HEK293 (cell line): ENCODE data around the gene ADAM23.

ENCODE experiments used
- CTCF ChIA-PET: fragments of 350-600 bp; formaldehyde crosslinking; extraction: SDS; loops from one replicate; lab custom pipeline; 2021; ENCODE audit warnings: antibody characterized with exemption; lab: Yijun Ruan, JAX
- POLR2A ChIA-PET: fragments of 300-600 bp; formaldehyde crosslinking; extraction: SDS; loops from one replicate; lab custom pipeline; 2020; ENCODE audit warnings: antibody characterized with exemption, inconsistent platforms; lab: Yijun Ruan, JAX
- H3K27ac ChIP-seq: fragments of 200-500 bp; sonication (Bioruptor generic); 2 replicates; pipeline ENCODE4 v1.5.1; 2014; ENCODE audit warnings: low read depth, low read length, control low read depth, inconsistent platforms; ENCODE audit errors: extremely low read depth
- H3K36me3 ChIP-seq, 2 experiments: fragments of 200-500 bp in 1 of 2; sonication (Bioruptor generic) in 1 of 2; 1 replicate in 1 of 2; 2 replicates in 1 of 2; pipeline ENCODE4 v1.5.1; 2014 to 2017; ENCODE audit warnings: inconsistent platforms in 2 of 2, low read length in 2 of 2; ENCODE audit not compliant: control insufficient read depth in 2 of 2, insufficient read depth in 1 of 2
- H3K4me1 ChIP-seq: fragments of 200-500 bp; sonication (Bioruptor generic); 2 replicates; pipeline ENCODE4 v1.5.1; 2014; ENCODE audit warnings: mild to moderate bottlenecking, low read length, inconsistent platforms; ENCODE audit not compliant: control insufficient read depth, insufficient read depth
- H3K4me3 ChIP-seq: 2 replicates; pipeline ENCODE4 v1.5.1; 2011; ENCODE audit warnings: low read depth, mild to moderate bottlenecking, control low read depth, low read length, moderate library complexity
- H3K9me3 ChIP-seq: fragments of 200-500 bp; sonication (Bioruptor generic); 2 replicates; pipeline ENCODE4 v1.5.1; 2014; ENCODE audit warnings: low read depth, low read length, inconsistent platforms; ENCODE audit not compliant: control insufficient read depth, insufficient read depth
- GLIS2 ChIP-seq: fragments of 450-650 bp; formaldehyde crosslinking; IDR thresholded peaks from 2 replicates; pipeline ENCODE4 v1.5.1; 2016; ENCODE audit warnings: missing biosample characterization, missing genetic modification characterization
- HOXA7 ChIP-seq: sonication (generic); formaldehyde crosslinking; IDR thresholded peaks from 2 replicates; pipeline ENCODE4 v1.8.1; 2022; ENCODE audit warnings: missing genetic modification reagents, borderline replicate concordance
- SALL2 ChIP-seq: fragments of 450-650 bp; formaldehyde crosslinking; IDR thresholded peaks from 2 replicates; pipeline ENCODE4 v1.5.0; 2017; ENCODE audit warnings: missing biosample characterization, mild to moderate bottlenecking, missing genetic modification characterization, borderline replicate concordance
- ZBTB21 ChIP-seq: fragments of 450-650 bp; formaldehyde crosslinking; IDR thresholded peaks from 2 replicates; pipeline ENCODE4 v1.5.1; 2017; ENCODE audit warnings: missing biosample characterization, missing genetic modification characterization
- ZBTB48 ChIP-seq: fragments of 450-650 bp; formaldehyde crosslinking; IDR thresholded peaks from 2 replicates; pipeline ENCODE4 v1.5.1; 2016; ENCODE audit warnings: missing biosample characterization, missing genetic modification characterization
- ZFP3 ChIP-seq: fragments of 450-650 bp; formaldehyde crosslinking; IDR thresholded peaks from 2 replicates; pipeline ENCODE4 v1.5.1; 2016; ENCODE audit warnings: low read depth, missing biosample characterization, missing genetic modification characterization
- ZFP69B ChIP-seq: fragments of 450-650 bp; formaldehyde crosslinking; IDR thresholded peaks from 2 replicates; pipeline ENCODE4 v1.5.1; 2016; ENCODE audit warnings: missing biosample characterization, missing genetic modification characterization
- ZIC2 ChIP-seq: fragments of 450-650 bp; formaldehyde crosslinking; IDR thresholded peaks from 2 replicates; pipeline ENCODE4 v1.5.1; 2016; ENCODE audit warnings: missing biosample characterization, missing genetic modification characterization
- ZNF112 ChIP-seq: fragments of 450-650 bp; formaldehyde crosslinking; IDR thresholded peaks from 2 replicates; pipeline ENCODE4 v1.5.0; 2017; ENCODE audit warnings: missing biosample characterization, missing genetic modification characterization
- ZNF121 ChIP-seq: fragments of 450-650 bp; formaldehyde crosslinking; IDR thresholded peaks from 2 replicates; pipeline ENCODE4 v1.5.1; 2016; ENCODE audit warnings: missing biosample characterization, missing genetic modification characterization
- ZNF140 ChIP-seq: fragments of 450-650 bp; formaldehyde crosslinking; IDR thresholded peaks from 2 replicates; pipeline ENCODE4 v1.5.1; 2016; ENCODE audit warnings: missing biosample characterization, missing genetic modification characterization
- ZNF175 ChIP-seq: fragments of 450-650 bp; formaldehyde crosslinking; IDR thresholded peaks from 2 replicates; pipeline ENCODE4 v1.5.1; 2016; ENCODE audit warnings: missing biosample characterization, missing genetic modification characterization
- ZNF211 ChIP-seq: fragments of 450-650 bp; formaldehyde crosslinking; IDR thresholded peaks from 2 replicates; pipeline ENCODE4 v1.5.1; 2016; ENCODE audit warnings: low read depth, missing biosample characterization, missing genetic modification characterization
- ZNF23 ChIP-seq: fragments of 450-650 bp; formaldehyde crosslinking; IDR thresholded peaks from 2 replicates; pipeline ENCODE4 v1.5.1; 2016; ENCODE audit warnings: missing biosample characterization, missing genetic modification characterization, borderline replicate concordance
- ZNF335 ChIP-seq: fragments of 450-650 bp; formaldehyde crosslinking; conservative IDR thresholded peaks from 2 replicates; pipeline ENCODE4 v1.5.1; 2016; ENCODE audit warnings: missing biosample characterization, missing genetic modification characterization
- ZNF548 ChIP-seq: fragments of 450-650 bp; formaldehyde crosslinking; IDR thresholded peaks from 2 replicates; pipeline ENCODE4 v1.5.1; 2016; ENCODE audit warnings: missing biosample characterization, missing genetic modification characterization
- ZNF555 ChIP-seq: fragments of 450-650 bp; formaldehyde crosslinking; conservative IDR thresholded peaks from 2 replicates; pipeline ENCODE4 v1.5.1; 2017; ENCODE audit warnings: missing biosample characterization, mild to moderate bottlenecking, missing genetic modification characterization, inconsistent platforms
- ZNF610 ChIP-seq: fragments of 450-650 bp; formaldehyde crosslinking; IDR thresholded peaks from 2 replicates; pipeline ENCODE4 v1.5.1; 2016; ENCODE audit warnings: missing biosample characterization, missing genetic modification characterization, borderline replicate concordance
- ZNF670 ChIP-seq: fragments of 450-650 bp; formaldehyde crosslinking; IDR thresholded peaks from 2 replicates; pipeline ENCODE4 v1.5.1; 2016; ENCODE audit warnings: missing biosample characterization, missing genetic modification characterization, low read depth
- ZNF747 ChIP-seq: fragments of 450-650 bp; formaldehyde crosslinking; IDR thresholded peaks from 2 replicates; pipeline ENCODE4 v1.5.1; 2016; ENCODE audit warnings: missing biosample characterization, missing genetic modification characterization
- ZNF792 ChIP-seq: fragments of 450-650 bp; formaldehyde crosslinking; IDR thresholded peaks from 2 replicates; pipeline ENCODE4 v1.5.1; 2016; ENCODE audit warnings: missing biosample characterization, missing genetic modification characterization
- TF ChIP-seq, protein P1 (sequence below): fragments of 450-650 bp; formaldehyde crosslinking; IDR thresholded peaks from 2 replicates; pipeline ENCODE4 v1.5.1; 2016; ENCODE audit warnings: missing biosample characterization, missing genetic modification characterization
- TF ChIP-seq, protein P2 (sequence below): fragments of 450-650 bp; formaldehyde crosslinking; IDR thresholded peaks from 2 replicates; pipeline ENCODE4 v1.5.1; 2016; ENCODE audit warnings: missing biosample characterization, missing genetic modification characterization
- TF ChIP-seq, protein P3 (sequence below): fragments of 450-650 bp; IDR thresholded peaks from 2 replicates; pipeline ENCODE4 v1.5.1; 2018; ENCODE audit warnings: missing biosample characterization, mild to moderate bottlenecking, missing genetic modification characterization
- TF ChIP-seq, protein P4 (sequence below): fragments of 450-650 bp; formaldehyde crosslinking; IDR thresholded peaks from 2 replicates; pipeline ENCODE4 v1.5.1; 2016; ENCODE audit warnings: missing biosample characterization, missing genetic modification characterization

The ADAM23 gene

DNA sequence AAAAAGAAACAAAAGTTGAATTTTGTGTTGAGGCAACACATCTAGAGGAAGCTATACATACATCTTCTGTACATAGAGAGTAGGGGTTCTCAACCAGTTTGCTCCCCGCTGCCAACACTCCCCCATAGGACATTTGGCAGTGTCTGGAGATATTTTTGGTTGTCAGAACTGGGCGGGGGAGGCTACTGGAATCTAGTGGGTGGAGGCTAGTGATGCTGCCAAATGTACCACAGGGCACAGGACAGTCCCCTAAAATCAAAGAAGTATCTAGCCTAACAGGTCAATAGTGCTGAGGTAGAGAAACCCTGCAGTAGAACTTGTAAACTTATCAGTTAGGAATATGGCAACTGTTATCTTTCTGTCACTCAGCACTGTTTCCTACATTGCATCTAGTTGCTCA lies 21.3 kb downstream of the ADAM23 start:
- Histone ChIP-seq H3K36me3 (no peaks in the 10 kb centered on the region), H3K9me3 (no peaks in the 10 kb centered on the region), H3K4me1 (no peaks in the 10 kb centered on the region), H3K27ac (no peak overlapping the region), H3K4me3 (no peak overlapping the region)
- POLR2A ChIA-PET: no interaction called here
- TF ChIP-seq ZFP69B (tag by site-specific recombination) (no peak), ZNF175 (no peak), ZNF792 (tag by site-specific recombination) (no peak), ZNF211 (no peak), ZIC2 (tag by site-specific recombination) (no peak), ZNF140 (no peak), ZNF610 (tag by site-specific recombination) (no peak), HOXA7 (CRISPR knock-in tag) (no peak), ZNF555 (tag by site-specific recombination) (no peak), ZNF548 (no peak), ZBTB21 (tag by site-specific recombination) (no peak), SALL2 (no peak), ZNF112 (no peak), ZNF121 (tag by site-specific recombination) (no peak)
- TF ChIP-seq, protein P1, sequence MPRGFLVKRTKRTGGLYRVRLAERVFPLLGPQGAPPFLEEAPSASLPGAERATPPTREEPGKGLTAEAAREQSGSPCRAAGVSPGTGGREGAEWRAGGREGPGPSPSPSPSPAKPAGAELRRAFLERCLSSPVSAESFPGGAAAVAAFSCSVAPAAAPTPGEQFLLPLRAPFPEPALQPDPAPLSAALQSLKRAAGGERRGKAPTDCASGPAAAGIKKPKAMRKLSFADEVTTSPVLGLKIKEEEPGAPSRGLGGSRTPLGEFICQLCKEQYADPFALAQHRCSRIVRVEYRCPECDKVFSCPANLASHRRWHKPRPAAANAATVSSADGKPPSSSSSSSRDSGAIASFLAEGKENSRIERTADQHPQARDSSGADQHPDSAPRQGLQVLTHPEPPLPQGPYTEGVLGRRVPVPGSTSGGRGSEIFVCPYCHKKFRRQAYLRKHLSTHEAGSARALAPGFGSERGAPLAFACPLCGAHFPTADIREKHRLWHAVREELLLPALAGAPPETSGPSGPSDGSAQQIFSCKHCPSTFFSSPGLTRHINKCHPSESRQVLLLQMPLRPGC: no peak
- TF ChIP-seq, protein P2, sequence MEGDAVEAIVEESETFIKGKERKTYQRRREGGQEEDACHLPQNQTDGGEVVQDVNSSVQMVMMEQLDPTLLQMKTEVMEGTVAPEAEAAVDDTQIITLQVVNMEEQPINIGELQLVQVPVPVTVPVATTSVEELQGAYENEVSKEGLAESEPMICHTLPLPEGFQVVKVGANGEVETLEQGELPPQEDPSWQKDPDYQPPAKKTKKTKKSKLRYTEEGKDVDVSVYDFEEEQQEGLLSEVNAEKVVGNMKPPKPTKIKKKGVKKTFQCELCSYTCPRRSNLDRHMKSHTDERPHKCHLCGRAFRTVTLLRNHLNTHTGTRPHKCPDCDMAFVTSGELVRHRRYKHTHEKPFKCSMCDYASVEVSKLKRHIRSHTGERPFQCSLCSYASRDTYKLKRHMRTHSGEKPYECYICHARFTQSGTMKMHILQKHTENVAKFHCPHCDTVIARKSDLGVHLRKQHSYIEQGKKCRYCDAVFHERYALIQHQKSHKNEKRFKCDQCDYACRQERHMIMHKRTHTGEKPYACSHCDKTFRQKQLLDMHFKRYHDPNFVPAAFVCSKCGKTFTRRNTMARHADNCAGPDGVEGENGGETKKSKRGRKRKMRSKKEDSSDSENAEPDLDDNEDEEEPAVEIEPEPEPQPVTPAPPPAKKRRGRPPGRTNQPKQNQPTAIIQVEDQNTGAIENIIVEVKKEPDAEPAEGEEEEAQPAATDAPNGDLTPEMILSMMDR: no peak
- TF ChIP-seq, all 188 proteins: peak for 0
- CTCF ChIA-PET: no interaction called here

DNA sequence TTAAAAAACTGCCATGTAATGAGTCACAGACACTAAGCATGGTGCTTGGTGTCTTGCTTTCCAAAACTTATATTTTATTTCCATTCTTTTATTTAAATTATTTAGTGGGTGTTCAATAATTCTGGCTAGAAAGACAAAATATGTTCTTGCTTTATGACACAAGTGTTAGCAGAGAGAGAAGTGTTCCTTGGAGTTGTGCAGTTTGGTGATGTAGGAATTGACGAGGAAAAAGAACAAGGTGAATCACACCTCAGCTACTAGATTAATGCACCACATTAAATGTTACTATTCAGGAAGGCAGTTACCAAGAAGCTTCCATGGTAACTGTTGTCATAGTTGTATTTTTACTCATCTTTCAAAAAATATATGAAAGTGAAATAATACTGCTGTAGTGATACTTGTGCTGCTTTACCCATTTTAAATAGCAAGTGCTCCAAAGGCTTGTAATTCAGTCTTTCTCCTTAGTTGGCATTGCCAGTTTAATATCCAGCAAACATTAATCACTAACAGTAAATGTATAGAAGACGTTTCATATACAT lies 28.3 kb downstream of the ADAM23 start:
- ChIA-PET CTCF (no interaction called here), POLR2A (no interaction called here)
- no peak for TF ChIP-seq ZNF23 (tag by site-specific recombination)
- no peak for TF ChIP-seq ZFP3 (tag by site-specific recombination)
- H3K36me3 ChIP-seq: no peaks in the 10 kb centered on the region; a peak in 1 of 3 replicates
- H3K4me3 ChIP-seq: no peak overlapping the region
- H3K27ac ChIP-seq: no peak overlapping the region
- no peaks in the 10 kb centered on the region for H3K9me3 ChIP-seq
- H3K4me1 ChIP-seq: no peaks in the 10 kb centered on the region

DNA sequence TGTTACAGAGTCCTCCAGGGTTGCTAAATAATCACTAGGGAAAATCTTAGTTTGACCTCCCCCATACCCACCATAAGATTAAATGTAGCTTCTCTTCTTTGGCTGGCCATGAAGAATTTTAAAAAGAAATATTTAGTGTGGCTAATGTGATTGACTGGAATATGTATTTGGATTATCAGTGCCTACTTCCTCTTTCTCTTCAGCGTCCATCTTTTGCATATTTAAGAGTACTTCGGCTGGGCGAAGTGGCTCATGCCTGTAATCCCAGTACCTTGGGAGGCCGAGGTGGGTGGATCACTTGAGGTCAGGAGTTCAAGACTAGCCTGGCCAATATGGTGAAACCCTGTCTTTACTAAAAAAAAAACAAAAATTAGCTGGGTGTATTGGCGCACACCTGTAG lies 28.8 kb downstream of the ADAM23 start:
- POLR2A ChIA-PET: no interaction called here
- no peak for TF ChIP-seq ZNF747 (tag by site-specific recombination)
- TF ChIP-seq ZNF335 (tag by site-specific recombination): no peak
- TF ChIP-seq ZNF670: no peak
- TF ChIP-seq, protein P3, sequence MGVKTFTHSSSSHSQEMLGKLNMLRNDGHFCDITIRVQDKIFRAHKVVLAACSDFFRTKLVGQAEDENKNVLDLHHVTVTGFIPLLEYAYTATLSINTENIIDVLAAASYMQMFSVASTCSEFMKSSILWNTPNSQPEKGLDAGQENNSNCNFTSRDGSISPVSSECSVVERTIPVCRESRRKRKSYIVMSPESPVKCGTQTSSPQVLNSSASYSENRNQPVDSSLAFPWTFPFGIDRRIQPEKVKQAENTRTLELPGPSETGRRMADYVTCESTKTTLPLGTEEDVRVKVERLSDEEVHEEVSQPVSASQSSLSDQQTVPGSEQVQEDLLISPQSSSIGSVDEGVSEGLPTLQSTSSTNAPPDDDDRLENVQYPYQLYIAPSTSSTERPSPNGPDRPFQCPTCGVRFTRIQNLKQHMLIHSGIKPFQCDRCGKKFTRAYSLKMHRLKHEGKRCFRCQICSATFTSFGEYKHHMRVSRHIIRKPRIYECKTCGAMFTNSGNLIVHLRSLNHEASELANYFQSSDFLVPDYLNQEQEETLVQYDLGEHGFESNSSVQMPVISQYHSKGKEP: no peak
- no peak for TF ChIP-seq GLIS2 (tag by site-specific recombination)
- TF ChIP-seq, protein P4, sequence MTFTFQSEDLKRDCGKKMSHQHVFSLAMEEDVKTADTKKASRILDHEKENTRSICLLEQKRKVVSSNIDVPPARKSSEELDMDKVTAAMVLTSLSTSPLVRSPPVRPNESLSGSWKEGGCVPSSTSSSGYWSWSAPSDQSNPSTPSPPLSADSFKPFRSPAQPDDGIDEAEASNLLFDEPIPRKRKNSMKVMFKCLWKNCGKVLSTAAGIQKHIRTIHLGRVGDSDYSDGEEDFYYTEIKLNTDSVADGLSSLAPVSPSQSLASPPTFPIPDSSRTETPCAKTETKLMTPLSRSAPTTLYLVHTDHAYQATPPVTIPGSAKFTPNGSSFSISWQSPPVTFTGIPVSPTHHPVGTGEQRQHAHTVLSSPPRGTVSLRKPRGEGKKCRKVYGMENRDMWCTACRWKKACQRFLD (tag by site-specific recombination): no peak
- TF ChIP-seq ZBTB48 (tag by site-specific recombination): no peak
- TF ChIP-seq, all 188 proteins: peak for 0
- Histone ChIP-seq H3K36me3 (no peaks in the 10 kb centered on the region; a peak in 1 of 3 replicates), H3K9me3 (no peaks in the 10 kb centered on the region), H3K4me1 (peaks cover 2% of the 10 kb centered on the region; the same call in 1 of the 2 replicates), H3K27ac (no peak overlapping the region), H3K4me3 (no peak overlapping the region)
- CTCF ChIA-PET: no interaction called here
